ENCODE measurements around the gene CSTPP1.

DNA sequence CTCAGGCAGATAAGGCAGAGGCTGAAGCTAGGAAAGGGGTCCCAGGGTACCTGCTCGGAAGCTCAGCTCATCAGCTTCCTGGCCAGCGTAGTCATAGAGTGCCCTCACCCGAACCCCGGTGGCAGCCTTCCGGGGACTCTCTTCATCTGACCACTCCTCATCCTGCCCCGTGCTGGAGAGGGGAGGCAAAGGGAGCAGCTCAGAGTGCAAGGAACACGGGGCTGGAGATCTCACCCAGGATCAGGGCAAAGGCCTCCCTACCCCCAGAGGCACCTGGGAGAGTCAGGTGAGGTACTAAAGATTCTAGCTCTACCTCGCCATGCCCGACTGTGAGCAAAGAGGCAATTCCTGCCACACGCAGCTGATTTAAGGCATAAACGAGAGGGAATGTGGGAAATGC lies 241.8 kb downstream of the CSTPP1 start:
- TF ChIP-seq, protein P1, sequence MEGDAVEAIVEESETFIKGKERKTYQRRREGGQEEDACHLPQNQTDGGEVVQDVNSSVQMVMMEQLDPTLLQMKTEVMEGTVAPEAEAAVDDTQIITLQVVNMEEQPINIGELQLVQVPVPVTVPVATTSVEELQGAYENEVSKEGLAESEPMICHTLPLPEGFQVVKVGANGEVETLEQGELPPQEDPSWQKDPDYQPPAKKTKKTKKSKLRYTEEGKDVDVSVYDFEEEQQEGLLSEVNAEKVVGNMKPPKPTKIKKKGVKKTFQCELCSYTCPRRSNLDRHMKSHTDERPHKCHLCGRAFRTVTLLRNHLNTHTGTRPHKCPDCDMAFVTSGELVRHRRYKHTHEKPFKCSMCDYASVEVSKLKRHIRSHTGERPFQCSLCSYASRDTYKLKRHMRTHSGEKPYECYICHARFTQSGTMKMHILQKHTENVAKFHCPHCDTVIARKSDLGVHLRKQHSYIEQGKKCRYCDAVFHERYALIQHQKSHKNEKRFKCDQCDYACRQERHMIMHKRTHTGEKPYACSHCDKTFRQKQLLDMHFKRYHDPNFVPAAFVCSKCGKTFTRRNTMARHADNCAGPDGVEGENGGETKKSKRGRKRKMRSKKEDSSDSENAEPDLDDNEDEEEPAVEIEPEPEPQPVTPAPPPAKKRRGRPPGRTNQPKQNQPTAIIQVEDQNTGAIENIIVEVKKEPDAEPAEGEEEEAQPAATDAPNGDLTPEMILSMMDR (IDR thresholded peaks at IDR 0.05), result no peak
- TF ChIP-seq POLR2A (IDR thresholded peaks at IDR 0.05), result no peak
